Myocyte (in vitro differentiated cells): ENCODE data around the gene TDRD10. TPM values are rescaled to one million over a fixed set of nuclear protein-coding genes. Genes with fewer than 3 reads are reported as not detected.
A peak's percentile ranks its signal among the peaks of the same experiment; 100 is the strongest.

ENCODE experiments used
- DNase-seq: peaks from one replicate; pipeline ENCODE4 v3.0.0-alpha.2; 2012; ENCODE audit warnings: low read depth
- total RNA-seq: library from RNA; depleted of rRNA; stranded (reverse); fragments of >200 nt; gene quantifications from 2 replicates; pipeline ENCODE4 v1.2.3, GENCODE V29; 2014

Gene TDRD10
- total RNA-seq, 1 donor from 2014 or later = not detected

DNA sequence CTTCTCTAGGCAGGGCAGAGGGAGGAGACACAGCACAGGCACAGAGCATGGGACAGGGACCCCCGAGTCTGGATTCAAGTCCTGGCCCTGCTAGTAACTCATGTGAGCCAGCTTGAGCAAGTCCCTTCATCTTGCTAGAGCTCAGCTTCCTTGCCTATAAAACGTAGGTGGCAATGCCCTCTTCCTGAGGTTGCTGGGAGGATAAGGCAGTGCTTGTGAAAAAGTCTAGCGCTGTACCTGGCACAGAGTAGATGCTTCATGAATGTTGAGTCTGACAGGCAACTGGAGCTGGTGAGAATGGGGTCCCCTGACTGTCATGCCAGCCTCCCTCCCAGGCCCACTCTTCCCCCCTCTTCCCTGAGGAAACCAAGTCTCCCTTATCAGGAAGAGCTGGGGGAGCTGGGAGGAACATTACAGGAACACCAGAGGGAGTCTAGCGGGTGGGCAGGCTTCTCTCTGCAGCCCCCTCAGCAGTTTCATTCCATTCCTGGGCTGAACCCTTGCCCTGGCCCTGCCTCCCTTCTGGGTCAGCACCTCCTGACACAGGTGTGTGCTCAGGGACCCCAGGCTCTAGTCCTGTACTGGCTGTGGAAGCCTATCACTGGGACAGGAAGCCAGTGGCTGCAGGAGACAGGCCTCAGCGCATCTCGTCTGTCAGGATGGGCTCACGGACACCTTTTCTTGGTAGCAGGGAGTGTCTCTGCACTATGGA lies 75.5 kb downstream of the TDRD10 start:
- no peak for DNase-seq

DNA sequence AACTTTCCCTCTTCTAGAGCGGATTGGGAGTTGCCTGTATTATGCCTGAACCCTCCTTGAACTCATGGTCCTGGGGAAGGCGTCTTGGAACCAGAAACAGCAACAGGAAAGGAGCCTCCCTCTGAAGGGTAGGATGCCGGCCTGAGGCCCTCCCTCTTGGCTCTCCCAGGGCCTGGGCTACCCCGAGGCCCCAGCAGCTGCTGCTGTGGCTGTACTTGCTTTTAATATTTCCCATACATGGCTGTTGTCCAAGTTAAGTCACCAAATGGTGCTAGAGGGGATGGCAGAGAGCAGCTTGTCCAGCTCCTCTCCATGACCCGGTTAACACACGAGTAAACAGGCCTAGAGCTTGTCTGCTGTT lies 76.0 kb downstream of the TDRD10 start:
- DNase-seq = peak; percentile 93

DNA sequence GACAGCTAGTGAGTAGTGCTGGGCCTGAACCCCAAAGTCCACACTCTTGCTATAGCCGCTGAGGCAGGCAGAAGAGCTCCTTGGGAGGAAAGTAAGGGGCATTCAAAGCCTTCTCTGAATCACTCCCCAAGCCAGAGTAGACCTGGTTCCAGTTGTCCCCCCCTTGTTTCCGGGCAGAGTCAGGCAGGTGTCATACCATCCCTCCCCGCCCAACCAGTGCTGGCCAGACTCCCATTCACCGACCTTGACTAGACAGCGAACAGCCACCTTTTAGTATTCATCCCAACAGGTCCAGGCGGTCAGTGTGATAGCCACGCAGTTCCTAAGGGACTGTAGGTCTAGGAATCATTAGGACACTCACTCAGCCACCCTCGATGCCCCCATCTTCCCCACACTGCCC lies 77.4 kb downstream of the TDRD10 start:
- no peak for DNase-seq

DNA sequence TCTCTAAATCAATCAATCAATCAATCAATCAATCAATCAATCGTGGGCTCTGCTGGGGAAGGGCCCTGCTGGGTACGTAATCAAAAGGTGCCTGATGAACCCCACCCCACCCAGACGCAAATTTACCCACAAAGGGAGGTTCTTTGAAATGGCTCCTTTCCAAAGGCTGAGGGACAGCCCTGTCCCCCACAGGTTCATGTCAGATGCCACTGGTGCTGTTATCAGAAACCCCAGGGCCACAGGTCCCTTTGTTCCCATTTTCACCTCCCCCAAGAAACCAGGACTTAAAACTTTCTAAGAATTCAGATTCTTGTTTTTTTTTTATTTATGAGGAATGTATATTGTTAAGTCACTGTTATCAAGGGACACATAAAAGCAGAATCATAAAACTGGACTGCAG lies 79.7 kb downstream of the TDRD10 start:
- DNase-seq = no peak

DNA sequence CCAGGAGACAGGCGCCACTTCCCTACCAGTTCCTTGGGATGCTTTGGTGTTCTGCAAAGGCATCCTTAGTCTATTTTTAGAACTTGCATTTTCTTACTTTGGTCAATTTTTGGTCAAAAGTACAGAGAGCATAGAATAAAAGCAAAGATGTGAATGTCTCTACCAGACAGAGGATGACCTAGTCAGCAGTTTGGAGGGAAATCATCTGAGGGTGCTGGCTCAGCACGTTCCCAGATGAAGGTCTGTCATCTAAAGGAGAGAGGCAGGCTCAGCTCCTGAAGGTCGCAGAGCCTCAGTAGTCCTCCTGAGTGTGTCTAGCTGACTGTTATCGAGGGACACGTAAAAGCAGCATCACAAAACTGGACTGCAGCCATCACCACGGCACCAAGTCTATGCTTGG lies 80.9 kb downstream of the TDRD10 start:
- DNase-seq = no peak

DNA sequence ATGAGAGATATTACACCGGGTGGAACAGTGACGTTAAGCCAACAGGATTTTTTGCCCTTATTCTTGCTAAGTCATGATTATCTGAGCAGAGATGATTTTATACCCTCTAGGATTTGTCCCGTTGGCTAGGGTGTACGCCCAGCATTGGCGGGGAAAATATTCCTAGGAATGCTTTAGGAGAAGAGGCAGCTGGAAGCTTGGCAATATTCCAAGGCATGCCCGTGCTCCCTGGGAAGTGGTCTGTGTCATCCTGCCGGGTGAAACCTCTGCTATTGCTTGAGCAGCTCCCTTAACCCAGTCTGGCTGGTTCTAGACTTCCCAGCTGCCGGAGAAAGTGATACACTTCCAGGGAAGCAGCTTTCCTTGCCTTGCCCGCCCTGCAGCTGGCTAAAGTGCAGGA lies 81.8 kb downstream of the TDRD10 start:
- peak; percentile 89 for DNase-seq

DNA sequence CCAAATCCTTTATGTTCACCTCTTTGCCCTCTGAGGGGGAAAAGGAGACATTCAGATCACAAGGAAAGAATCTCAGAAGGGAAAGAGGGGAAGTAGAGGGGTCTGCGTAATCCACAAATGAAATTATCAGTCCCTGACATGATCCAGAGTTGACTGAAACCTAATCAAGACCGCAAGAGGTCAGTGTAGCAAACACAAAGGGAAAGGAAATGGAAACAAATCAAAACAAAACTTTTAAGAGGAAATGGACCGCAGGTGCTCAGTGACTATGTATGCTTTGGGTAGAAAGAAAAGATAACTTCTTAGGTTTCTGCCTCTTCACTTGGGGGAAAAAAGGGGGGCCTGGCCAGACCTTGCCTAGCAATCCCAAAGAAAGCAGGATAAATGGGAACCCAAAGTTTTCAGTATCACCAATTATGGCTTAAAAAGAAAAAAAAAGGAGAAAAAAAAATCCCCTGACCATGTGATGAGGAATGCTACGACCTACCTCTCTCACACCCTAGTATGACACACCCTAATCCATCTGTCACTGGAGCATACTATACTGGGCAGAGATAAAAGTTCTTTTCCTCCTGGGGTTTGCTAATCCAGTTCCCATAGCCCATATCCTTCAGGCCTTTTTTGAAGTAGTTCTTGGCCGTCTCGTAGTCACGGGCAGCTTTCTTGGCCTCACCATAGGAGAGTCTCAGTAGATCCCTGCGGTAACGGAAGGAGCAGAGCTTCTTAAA lies 82.4 kb downstream of the TDRD10 start:
- DNase-seq = no peak

DNA sequence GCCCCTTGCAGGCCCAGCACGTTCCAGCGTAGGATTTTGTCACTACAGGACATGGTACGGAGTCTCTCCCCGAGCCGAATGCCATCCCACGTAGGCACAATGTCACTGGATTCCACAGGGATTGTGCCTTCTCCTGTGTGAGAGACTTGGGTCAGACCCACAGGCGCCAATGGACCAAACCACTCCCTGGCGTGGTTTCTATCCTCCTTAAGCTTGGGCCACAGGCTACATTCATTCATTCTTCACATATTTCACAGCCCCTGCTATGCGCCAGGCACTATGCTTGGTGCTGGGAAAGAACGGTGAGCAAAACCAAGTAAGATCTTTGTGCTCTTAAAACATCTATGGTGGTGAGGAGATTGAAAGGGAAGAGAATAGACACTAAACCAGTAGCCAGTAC lies 84.2 kb downstream of the TDRD10 start:
- peak; percentile 36 for DNase-seq

DNA sequence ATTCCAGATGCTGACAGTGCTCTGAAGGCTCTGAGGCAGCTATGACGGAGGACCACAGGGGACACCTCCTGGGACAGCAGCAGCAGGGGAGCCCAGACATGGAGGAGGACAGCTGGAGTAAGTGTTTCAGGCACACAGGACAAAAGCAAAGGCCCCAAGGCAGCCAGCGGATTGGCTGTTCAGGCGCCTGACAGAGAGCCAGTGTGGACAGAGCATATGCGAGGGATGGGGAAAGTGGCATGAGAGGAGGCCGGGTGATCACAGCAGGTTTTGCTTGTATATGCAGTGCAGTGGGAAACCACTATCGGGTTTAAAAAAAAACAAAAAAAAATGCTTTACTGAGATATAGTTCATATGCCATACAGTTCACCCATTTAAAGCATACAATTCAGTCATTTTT lies 84.6 kb downstream of the TDRD10 start:
- no peak for DNase-seq

DNA sequence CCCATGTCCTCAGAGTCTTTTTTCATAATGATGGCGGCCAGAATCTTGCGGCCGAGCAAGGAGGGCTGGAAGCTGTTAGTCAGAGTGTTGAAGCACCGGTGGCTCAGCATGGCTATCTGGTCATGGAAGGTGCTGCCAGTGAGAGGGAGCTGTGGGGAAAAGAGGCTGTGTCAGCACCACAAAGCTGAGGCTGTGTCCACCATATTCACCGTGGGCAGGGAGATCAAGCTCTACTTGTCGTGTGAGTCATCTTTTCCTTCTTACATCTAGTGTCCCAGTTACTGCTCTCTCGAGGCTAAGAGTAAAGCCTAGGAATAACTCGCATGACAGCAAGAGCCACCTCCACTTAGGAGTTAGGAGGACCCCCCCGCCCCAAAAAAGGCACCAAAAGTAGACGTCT lies 87.8 kb downstream of the TDRD10 start:
- DNase-seq = peak; percentile 32

DNA sequence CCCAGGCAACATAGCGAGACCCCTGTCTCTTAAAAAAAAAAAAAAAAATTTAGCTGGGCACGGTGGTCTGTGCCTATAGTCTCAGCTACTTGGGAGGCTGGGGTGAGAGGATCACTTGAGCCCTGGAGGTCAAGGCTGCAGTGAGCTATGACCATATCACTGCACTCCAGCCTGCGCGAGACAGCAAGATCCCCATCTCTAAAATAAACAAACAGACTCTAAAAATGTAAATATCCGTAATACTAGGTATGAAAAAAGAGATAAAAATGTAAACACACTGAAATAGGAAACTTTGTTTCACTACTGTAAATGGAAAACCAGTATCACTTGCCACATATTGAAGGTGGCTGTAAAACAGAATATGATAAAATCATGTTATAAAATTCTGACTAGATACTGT lies 88.7 kb downstream of the TDRD10 start:
- DNase-seq = no peak

DNA sequence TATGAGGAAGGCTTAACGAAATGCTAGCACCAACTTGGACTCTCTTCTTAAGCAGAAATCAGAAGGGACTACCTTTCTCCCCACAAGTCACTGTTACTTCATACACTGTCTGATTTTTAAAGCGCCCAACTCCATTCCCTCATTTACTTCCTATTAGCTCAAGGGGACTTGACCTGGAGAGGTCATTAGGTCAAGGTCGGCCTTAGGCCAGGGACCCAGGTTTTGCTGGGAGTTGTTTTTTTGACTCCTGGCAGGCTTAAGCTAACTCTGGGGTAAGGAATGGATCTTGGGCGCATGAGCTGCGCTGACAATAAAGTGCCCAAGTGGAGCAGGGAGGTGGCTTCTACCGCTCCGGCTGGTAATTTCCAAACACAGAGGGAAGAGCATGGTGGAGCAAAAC lies 89.2 kb downstream of the TDRD10 start:
- DNase-seq = no peak

DNA sequence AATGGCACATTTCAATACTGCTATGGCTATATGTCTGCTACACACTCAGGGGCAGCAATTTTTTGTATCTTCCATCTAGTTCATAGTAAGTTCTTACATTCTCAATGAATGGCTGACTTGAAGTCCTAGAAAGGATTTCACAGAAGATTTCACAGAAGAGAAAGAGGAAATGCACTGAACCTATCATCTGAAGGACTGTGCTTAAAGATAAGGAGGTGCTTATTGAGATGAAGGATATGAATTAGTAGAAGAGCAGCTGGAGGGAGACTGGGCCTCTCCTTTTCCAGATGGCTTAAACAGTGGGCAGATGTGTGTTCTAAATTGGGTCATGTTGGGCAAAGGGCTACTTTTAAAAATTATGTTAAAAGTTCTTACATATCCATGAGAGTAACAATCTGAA lies 91.4 kb downstream of the TDRD10 start:
- DNase-seq = no peak

DNA sequence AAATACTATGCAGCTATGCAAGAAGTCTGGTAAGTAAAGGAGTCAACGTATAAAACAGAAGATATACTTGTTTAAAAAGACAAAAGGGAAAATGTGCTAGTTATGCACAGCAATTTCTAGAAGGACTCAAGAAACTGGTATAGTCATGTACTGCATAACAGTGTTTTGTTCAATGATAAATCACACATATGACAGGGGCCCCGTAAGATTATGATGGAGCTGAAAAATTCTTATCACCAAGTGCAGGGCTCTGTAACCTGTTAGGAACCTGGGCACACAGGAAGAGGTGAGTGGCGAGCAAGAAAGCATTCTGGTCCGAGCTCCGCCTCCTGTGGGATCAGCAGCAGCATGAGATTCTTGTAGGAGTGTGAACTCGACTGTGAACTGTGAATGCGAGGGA lies 92.8 kb downstream of the TDRD10 start:
- DNase-seq = no peak

DNA sequence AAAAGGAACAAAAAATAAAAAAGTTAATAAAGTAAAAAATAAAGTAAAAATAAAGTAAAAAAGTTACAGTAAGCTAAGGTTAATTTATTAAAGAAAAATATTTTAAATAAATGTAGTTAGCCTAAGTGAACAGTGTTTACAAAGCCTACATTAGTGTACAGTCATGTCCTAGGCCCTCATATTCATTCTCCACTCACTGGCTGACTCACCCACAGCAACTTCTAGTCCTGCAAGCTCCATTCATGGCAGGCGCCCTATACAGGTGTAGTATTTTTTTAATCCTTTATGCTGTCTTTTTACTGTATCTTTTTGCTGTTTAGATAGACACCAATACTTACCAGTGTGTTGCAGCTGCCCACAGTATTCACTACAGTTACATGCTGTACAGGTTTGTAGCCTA lies 93.6 kb downstream of the TDRD10 start:
- no peak for DNase-seq

Other genes with a start within 250 kb of the TDRD10 start
- 91.7 and 115 TPM in 2 replicates for gene HAX1, start 229.6 kb upstream of the TDRD10 start, total RNA-seq
- gene AQP10, start 181.1 kb upstream of the TDRD10 start, total RNA-seq = not detected in 2 replicates
- 44.0 and 46.9 TPM in 2 replicates for gene ATP8B2, start 176.7 kb upstream of the TDRD10 start, total RNA-seq
- 1.6 and 5.4 TPM in 2 replicates for gene IL6R, start 96.9 kb upstream of the TDRD10 start, total RNA-seq
- not detected in 2 replicates for gene SHE, start 193 bp downstream of the TDRD10 start, total RNA-seq
- 35.7 and 37.0 TPM in 2 replicates for gene UBE2Q1, start 56.4 kb downstream of the TDRD10 start, total RNA-seq
- gene CHRNB2, start 65.6 kb downstream of the TDRD10 start, total RNA-seq = 0.11 and 0.16 TPM in 2 replicates
- 42.4 and 48.1 TPM in 2 replicates for gene ADAR, start 106.0 kb downstream of the TDRD10 start, total RNA-seq